ENCODE data around the gene MEF2C.
A peak's percentile ranks its signal among the peaks of the same experiment; 100 is the strongest.
"Not testable (repeated sequence)": the region's sequence is repeated elsewhere in the genome, so short reads cannot be mapped to it uniquely, and the experiment has no call there.

Gene MEF2C

DNA sequence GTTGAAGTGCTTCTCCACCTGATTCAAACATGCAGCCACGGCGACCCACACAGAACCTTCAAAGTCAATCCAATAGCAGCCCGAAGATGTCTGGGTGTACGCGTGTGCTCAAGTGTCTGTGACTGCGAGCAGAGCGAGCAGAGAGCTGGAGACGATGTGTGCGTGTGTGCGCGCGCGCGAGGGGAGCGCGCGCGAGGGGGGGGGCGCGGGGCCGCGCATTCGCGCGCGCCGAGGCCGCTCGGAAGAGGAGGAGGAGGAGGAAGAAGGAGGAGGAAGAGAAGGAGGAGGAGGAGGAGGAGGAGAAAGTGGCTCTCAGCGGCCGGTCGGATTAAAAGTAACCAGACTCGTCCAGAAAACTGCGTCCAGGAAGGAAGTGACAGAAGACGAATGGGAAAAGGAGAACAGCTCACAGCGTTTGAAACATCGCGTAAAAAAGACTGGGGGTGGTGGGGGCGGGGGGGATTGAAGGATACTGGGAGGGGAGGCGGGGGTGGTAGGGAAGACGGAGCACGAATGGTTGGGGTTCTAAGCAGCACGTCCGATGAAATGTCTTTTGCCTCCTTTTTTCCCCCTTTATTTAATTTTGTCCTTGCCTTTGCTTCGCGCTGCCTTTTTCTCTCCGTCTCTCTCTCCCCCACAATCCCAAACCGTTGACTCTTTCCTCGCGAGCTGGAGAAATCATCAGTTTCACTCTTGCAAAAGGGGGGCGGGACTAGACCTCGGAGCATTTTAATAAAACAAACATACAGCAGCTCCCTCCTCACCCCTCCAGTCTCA lies at the start of gene MEF2C:
TSS of gene MEF2C (minus strand) at position 126 of the 777 bp plus-strand sequence. CDS start 59,396 bp downstream, outside the sequence.
- peak; percentile 79 for DNase-seq

DNA sequence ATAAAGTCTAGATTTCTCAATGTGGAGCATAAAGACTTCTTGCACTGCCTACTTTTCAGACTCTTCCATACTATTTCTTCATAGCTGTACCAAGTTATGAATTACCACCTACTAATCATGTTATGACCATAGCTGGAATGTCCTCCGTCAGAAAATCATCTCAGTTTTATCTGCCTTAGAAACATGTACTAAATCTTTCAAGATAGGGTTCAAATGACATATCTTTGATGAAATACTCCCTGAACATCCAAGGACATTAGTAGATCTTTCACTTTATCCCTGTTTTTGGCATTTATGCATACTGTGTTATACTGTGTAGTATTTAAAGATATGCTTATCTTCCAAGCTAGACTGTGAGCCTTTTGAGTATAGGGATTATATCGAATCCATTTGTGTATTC lies 49.6 kb upstream of the MEF2C start:
- no peak for DNase-seq

- no peak for DNase-seq
Observed at GRCh38 chr5:88930335-88930734, 47.4 kb upstream of the MEF2C start.

GRCh38 chr5:88929385-88929784 lies 46.4 kb upstream of the MEF2C start:
- DNase-seq, result no peak

- DNase-seq, result no peak
Observed at GRCh38 chr5:88926774-88927173, 43.8 kb upstream of the MEF2C start.

DNA sequence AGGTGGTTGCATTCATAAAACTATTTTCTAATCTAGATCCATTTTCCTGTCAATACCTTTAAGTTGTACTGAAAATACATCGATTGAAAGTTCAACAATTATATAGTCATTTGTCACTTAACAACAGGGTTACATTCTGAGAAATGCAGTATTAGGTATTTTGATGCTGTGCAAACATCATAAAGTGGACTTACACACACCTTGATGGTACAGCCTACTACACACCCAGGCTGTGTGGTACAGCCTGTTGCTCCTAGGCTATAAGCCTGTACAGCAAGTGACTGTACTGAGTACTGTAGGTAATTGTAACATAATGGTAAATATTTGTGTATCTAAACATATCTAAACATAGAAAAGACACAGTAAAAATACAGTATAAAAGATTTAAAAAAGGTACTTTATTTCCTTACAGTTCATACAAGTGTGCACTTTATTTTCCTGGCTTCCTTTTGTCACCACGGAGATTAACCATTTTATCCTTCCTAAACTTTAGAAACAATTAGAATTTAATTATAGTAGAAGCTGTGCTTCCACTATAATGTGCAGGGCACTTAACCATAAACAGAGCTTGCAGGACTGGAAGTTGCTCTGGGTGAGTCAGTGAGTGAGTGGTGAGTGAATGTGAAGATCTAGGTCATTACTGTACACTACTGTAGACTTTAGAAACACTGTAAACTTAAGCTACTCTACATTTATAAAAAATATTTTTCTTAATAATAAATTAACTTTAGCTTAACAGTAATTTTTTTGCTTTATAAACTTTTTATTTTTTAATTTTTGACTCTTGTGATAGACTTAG lies 42.9 kb upstream of the MEF2C start:
- peak; percentile 27 for DNase-seq

- no peak for DNase-seq
Observed at GRCh38 chr5:88924330-88924657, 41.3 kb upstream of the MEF2C start.

DNA sequence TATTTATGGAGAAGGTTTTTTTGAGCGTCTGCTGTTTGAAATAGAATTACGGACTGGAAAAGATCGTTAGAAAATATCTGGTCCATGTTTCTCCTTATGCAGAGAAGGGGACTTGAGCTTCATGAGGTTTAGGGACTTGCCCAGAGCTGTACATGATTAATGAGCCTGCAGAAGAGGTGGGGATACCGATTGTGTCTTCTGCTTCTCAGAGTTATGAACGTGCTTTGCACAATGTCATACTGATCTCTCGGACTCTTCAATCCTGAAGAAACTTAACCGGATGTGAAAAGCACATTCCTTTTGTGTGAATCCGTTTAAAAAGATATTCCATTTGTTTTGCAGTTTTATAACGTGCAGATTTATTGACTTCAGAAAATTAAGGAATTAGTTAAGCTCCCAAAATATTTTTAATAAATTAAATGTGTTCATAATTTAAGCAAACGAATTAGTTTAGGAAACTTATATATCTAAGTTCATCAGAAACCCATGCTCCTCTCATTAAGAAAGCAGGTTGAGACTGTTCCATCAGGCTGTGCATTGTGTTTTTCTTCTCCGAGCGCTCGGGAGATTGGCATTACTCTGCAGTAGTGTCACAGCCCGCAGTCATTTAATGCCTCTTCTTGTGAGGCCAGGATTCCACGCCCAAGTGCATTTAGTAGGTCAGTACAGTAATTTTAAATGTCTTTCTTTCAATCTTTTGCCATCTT lies 40.8 kb upstream of the MEF2C start:
- no peak for DNase-seq

DNA sequence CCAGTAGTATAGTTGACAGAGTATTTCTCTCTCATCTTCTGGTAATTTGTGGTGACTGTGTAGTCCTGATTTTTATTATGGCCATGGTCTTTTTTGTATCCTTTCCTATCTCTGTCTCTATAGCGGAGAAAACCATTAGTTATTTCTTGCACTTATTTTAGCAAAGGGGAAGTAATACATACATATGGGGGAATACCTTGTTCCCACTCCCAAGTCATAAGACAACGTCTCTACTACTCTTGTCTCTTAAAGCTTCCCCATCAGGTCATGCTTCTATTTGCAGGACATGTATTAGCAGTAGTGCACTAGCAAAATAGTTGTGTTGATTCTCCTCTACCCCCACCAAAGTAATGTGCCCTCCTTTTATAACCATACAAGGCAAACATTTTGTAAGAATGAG lies 29.8 kb upstream of the MEF2C start:
- not testable (repeated sequence) for DNase-seq

DNA sequence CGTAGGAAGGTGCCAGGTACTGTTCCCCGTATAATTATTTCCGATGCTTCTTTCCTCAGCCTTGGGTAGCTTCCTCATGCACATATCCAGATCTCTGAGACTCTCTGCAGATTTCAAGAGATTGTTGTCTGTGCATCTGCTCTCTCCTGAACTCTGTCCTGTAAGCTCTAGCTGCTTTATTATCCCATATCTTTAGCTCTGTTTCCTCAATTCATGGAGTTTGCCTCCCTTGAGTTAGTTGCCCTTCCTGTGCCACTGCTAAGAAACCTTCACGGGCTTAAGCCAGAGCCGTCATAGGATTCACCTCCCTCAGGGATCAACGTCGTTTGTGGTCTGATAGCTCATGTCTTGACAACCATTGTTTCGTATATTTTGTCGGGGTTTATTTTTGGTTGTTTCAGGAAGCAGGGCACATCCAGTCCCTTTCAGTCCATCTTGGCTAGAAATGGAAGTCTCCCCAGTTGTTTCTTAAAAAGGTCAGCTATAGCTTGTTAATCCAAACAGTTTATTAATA lies 28.1 kb upstream of the MEF2C start:
- DNase-seq, result not testable (repeated sequence)

- DNase-seq, result not testable (repeated sequence)
Observed at GRCh38 chr5:88904478-88904877, 21.5 kb upstream of the MEF2C start.

DNA sequence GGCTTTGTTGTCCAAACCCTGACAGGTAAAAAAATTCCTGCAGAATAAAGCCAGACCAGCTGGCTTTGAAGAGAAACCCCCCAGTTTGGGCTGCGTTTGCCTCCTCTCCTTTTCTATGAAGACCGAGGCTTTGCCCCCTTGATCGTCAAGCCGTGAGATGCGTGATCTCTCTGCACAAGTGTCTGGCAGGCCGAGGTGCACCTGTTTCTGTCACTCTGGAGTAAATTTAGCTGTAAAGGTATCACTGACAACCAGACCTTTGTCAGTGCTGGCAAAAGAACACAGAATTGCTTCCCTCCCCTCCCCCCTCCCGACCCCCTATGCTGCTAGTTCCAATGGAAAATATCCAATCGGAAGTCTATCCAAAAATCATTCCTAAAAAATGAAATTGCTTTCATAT lies 21.0 kb upstream of the MEF2C start:
- DNase-seq, result not testable (repeated sequence)

GRCh38 chr5:88901077-88901476 lies 18.1 kb upstream of the MEF2C start:
- not testable (repeated sequence) for DNase-seq

- no peak for DNase-seq
Observed at GRCh38 chr5:88899096-88899737, 16.2 kb upstream of the MEF2C start.

GRCh38 chr5:88897748-88898147 lies 14.8 kb upstream of the MEF2C start:
- DNase-seq, result no peak

GRCh38 chr5:88895681-88896501 lies 12.9 kb upstream of the MEF2C start:
- DNase-seq, result no peak

DNA sequence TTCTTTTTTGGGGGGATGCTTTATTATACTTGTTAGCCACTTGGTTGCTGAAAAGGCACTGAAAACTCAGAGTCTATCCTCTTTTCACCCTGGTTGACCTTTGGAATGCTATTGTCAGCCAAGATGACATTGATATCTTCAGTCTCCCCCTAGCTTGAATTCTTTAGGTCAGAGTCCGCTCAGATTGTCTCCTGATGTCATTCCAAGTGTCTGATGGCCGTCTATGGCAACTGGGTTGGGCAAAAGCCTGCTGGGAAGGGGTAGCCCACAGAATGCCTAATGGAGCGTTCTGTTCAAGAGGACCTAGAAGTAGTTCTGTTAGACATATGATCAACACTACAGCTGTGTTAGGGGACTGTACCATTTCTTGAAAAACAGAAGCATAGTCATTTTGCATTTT lies 9.7 kb upstream of the MEF2C start:
- DNase-seq, result no peak

- DNase-seq, result no peak
Observed at GRCh38 chr5:88890070-88890781, 7.2 kb upstream of the MEF2C start.

- DNase-seq, result peak; percentile 58
Observed at GRCh38 chr5:88889189-88890069, 6.4 kb upstream of the MEF2C start.

DNA sequence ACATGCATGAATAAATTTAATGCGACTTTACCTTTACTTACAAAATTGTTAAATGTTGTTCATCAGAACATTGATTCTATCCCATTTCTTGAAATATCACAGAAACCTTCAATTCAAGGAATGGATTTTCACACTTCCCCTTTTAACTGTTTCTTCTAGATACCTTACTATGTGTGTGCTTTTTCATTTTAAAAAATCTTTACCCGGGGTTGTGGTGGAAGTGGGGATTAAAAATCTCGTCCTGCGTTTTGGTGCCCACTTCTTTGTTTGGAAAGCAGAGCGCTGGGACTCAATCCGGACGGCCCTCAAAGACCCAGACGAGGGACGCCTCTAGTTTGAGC lies 5.8 kb upstream of the MEF2C start:
- DNase-seq, result no peak
